Stomach (tissue), 4 donors: ENCODE results near the gene OR4D2.

Experiments
- EP300 ChIP-seq: sonication (generic); formaldehyde crosslinking; IDR thresholded peaks from one replicate; pipeline ENCODE4 v1.6.1; 2017; ENCODE audit warnings: antibody characterized with exemption
- POLR2A ChIP-seq, 4 donors: fragments of 450-650 bp; IDR thresholded peaks; one replicate each; pipeline ENCODE4 v1.6.1; 2016; ENCODE audit warnings: antibody characterized with exemption in 4 of 4, control low read depth in 2 of 4, mild to moderate bottlenecking in 1 of 4, moderate library complexity in 1 of 4
- POLR2AphosphoS5 ChIP-seq, 3 donors: sonication (generic); formaldehyde crosslinking; IDR thresholded peaks; one replicate each; pipeline ENCODE4 v1.6.1; 2016; ENCODE audit warnings: antibody characterized with exemption in 3 of 3
- TF ChIP-seq, protein P1 (sequence below), 7 experiments: fragments of 450-650 bp in 4 of 7; fragments of 200-600 bp in 3 of 7; sonication (generic) in 3 of 7; IDR thresholded peaks; one replicate each; pipeline ENCODE4 v1.5.1; 2016 to 2019; ENCODE audit warnings: antibody characterized with exemption in 7 of 7, control low read depth in 2 of 7, mild to moderate bottlenecking in 1 of 7

DNA sequence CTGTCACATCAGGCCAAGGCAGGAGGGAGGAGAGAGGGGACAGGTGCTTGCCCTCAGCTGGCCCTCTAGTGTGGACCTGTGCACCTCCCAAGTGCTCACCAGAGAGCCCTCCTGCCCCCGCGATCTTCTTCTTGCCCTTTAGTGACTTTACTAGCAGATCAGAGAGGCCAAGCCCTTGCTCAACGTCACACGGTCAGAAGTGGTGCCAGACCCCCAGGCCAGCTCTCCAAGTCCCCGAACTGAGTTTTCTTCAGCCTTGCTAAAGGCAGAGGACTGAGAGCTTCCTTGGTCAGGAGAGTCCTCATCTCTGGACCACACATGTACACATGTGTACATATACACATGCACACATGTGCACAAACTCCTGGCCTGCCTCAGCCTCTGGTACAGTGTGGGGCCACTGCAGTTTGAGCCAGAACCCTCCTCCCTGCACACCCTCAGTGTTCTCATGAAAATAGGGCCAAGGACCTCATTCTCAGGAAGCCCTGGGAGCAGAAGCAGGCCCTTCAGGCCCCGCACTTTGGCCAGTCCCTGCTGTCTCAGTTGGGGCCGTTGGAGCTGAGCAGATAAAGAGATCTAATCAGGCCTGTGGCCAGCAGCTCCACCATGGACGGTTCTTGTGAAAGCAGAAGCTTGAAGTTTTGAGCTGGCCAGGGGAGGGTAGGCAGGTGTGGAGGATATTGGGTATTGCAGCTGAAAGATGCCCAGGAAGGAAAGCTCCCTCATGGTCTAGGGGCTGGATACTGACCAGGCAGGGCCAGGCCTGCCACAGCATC is 18.4 kb downstream of the OR4D2 start:
- TF ChIP-seq, protein P1, sequence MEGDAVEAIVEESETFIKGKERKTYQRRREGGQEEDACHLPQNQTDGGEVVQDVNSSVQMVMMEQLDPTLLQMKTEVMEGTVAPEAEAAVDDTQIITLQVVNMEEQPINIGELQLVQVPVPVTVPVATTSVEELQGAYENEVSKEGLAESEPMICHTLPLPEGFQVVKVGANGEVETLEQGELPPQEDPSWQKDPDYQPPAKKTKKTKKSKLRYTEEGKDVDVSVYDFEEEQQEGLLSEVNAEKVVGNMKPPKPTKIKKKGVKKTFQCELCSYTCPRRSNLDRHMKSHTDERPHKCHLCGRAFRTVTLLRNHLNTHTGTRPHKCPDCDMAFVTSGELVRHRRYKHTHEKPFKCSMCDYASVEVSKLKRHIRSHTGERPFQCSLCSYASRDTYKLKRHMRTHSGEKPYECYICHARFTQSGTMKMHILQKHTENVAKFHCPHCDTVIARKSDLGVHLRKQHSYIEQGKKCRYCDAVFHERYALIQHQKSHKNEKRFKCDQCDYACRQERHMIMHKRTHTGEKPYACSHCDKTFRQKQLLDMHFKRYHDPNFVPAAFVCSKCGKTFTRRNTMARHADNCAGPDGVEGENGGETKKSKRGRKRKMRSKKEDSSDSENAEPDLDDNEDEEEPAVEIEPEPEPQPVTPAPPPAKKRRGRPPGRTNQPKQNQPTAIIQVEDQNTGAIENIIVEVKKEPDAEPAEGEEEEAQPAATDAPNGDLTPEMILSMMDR (IDR thresholded peaks at IDR 0.05): no peak
- TF ChIP-seq POLR2AphosphoS5 (IDR thresholded peaks at IDR 0.05) (no peak), POLR2A (IDR thresholded peaks at IDR 0.05) (no peak), EP300 (no peak)
